ENCODE data around the gene RALA. TPM values are rescaled to one million over a fixed set of nuclear protein-coding genes. Genes with fewer than 3 reads are reported as not detected.

The RALA gene
- polyA plus RNA-seq, 1 donor (not counting 4 experiments of a cell fraction or from before 2014, with no cell fraction given) = 64.6 TPM

DNA sequence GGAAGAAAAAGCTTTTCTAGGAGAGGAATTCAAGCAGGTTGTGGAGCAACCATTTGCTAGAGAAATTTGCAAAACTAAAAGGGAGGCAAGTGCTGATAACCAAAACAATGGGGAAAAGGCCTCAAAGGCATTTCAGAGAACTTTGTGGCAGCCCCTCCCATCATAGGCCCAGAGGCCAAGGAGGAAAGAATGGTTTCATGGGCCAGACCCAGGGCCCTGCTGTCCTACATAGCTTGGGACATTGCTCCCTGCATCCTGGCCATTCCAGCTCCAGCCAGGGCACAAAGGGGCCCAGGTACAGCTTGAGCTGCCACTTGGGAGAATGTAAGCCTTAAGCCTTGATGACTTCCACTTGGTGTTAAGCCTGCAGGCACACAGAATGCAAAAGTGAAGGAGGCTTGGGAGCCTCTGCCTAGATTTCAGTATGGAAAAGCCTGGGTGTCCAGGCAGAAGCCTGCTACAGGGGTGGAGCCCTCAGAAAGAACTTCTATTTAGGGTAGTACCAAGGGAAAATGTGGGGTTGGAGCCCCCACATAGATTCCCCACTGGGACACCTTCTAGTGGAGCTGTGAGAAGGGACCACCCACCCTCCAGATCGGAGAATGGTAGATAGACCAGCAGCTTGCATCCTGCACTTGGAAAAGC, 91.2 kb downstream of the RALA start:
- Histone ChIP-seq H3K36me3 (ENCODE audit: control insufficient read depth in 2 of 2, extremely low read depth in 1 of 2, insufficient read depth in 2 of 2, low read length in 2 of 2) (no peaks in the 10 kb centered on the region), H3K27ac (ENCODE audit: control insufficient read depth, insufficient read depth, low read length) (no peak overlapping the region), H3K9me3 (ENCODE audit: control insufficient read depth, low read depth, low read length) (peaks cover 5% of the 10 kb centered on the region), H3K9me1 (ENCODE audit: control insufficient read depth, extremely low read depth, insufficient read depth, low read length) (no peaks in the 10 kb centered on the region), H3K4me3 (ENCODE audit: control insufficient read depth in 2 of 3, extremely low read depth in 1 of 3, insufficient read depth in 2 of 3, low read depth in 1 of 3, low read length in 3 of 3) (no peak overlapping the region), H3K79me2 (ENCODE audit: control insufficient read depth, insufficient read depth, low read length) (no peaks in the 10 kb centered on the region), H3K27me3 (ENCODE audit: control insufficient read depth, extremely low read depth, insufficient read depth, low read length) (no peaks in the 10 kb centered on the region), H3K9ac (ENCODE audit: control insufficient read depth, extremely low read depth, insufficient read depth, low read length) (no peak overlapping the region), H3K4me2 (ENCODE audit: control insufficient read depth, extremely low read depth, insufficient read depth, low read depth, low read length) (no peak overlapping the region), H4K20me1 (ENCODE audit: control insufficient read depth, extremely low read depth, insufficient read depth, low read length) (no peaks in the 10 kb centered on the region), H3K4me1 (ENCODE audit: control insufficient read depth, extremely low read depth, insufficient read depth, low read length) (no peaks in the 10 kb centered on the region), H2AFZ (ENCODE audit: control insufficient read depth, low read length) (no peak overlapping the region)
- dilution Hi-C loops (cut with MboI; ENCODE audit: extremely low pct_ligation_motif_present, low sequenced_read_pairs) = no loop called here
- DNase-seq (ENCODE audit: low read depth, low spot score) = no peak
- no peak for TF ChIP-seq EZH2 (IDR thresholded peaks at IDR 0.05; ENCODE audit: low read length)
- TF ChIP-seq, protein P1, sequence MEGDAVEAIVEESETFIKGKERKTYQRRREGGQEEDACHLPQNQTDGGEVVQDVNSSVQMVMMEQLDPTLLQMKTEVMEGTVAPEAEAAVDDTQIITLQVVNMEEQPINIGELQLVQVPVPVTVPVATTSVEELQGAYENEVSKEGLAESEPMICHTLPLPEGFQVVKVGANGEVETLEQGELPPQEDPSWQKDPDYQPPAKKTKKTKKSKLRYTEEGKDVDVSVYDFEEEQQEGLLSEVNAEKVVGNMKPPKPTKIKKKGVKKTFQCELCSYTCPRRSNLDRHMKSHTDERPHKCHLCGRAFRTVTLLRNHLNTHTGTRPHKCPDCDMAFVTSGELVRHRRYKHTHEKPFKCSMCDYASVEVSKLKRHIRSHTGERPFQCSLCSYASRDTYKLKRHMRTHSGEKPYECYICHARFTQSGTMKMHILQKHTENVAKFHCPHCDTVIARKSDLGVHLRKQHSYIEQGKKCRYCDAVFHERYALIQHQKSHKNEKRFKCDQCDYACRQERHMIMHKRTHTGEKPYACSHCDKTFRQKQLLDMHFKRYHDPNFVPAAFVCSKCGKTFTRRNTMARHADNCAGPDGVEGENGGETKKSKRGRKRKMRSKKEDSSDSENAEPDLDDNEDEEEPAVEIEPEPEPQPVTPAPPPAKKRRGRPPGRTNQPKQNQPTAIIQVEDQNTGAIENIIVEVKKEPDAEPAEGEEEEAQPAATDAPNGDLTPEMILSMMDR (optimal IDR thresholded peaks at IDR 0.05 in 1 of 3, IDR thresholded peaks at IDR 0.05 in 1 of 3, conservative IDR thresholded peaks at IDR 0.05 in 1 of 3; ENCODE audit: extremely low read depth in 1 of 3, insufficient read depth in 2 of 3, low read length in 3 of 3) = no peak
- no peak for FAIRE-seq

DNA sequence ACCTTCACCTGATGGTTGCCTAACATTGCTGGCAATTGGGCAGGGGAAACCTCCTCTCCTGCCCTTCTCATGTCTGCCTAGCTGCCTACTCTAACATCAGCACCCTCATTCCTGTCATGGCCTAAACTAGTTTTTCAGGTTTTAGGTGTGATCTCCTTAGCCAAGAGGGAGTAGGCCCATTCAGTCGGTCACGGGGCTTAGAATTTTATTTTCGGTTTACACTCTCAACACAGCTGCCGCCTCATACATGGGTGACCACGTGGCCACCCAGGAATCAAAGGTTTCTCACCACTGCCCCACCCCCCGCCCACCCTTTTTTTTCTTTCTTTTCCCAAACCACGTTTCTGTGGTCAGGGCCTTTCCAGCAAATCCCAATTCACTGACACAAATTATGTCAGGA, 97.2 kb downstream of the RALA start:
- H3K27ac ChIP-seq (ENCODE audit: control insufficient read depth, insufficient read depth, low read length) = peak overlapping the region; percentile 51
- H3K79me2 ChIP-seq (ENCODE audit: control insufficient read depth, insufficient read depth, low read length) = no peaks in the 10 kb centered on the region
- FAIRE-seq (peak; percentile 93), DNase-seq (ENCODE audit: low read depth, low spot score) (no peak)
- H3K4me2 ChIP-seq (ENCODE audit: control insufficient read depth, extremely low read depth, insufficient read depth, low read depth, low read length) = peak overlapping the region; percentile 50
- peaks cover 4% of the 10 kb centered on the region for H3K9me1 ChIP-seq (ENCODE audit: control insufficient read depth, extremely low read depth, insufficient read depth, low read length)
- H3K9ac ChIP-seq (ENCODE audit: control insufficient read depth, extremely low read depth, insufficient read depth, low read length) = peak overlapping the region; percentile 3
- peaks cover 12% of the 10 kb centered on the region for H3K4me1 ChIP-seq (ENCODE audit: control insufficient read depth, extremely low read depth, insufficient read depth, low read length)
- no peak for TF ChIP-seq EZH2 (IDR thresholded peaks at IDR 0.05; ENCODE audit: low read length)
- TF ChIP-seq, protein P1 (optimal IDR thresholded peaks at IDR 0.05 in 1 of 3, IDR thresholded peaks at IDR 0.05 in 1 of 3, conservative IDR thresholded peaks at IDR 0.05 in 1 of 3; ENCODE audit: extremely low read depth in 1 of 3, insufficient read depth in 2 of 3, low read length in 3 of 3) = no peak
- no peak overlapping the region for H3K4me3 ChIP-seq (ENCODE audit: control insufficient read depth in 2 of 3, extremely low read depth in 1 of 3, insufficient read depth in 2 of 3, low read depth in 1 of 3, low read length in 3 of 3)
- dilution Hi-C loops (cut with MboI; ENCODE audit: extremely low pct_ligation_motif_present, low sequenced_read_pairs) = no loop called here
- peak overlapping the region; percentile 72 for H2AFZ ChIP-seq (ENCODE audit: control insufficient read depth, low read length)
- H4K20me1 ChIP-seq (ENCODE audit: control insufficient read depth, extremely low read depth, insufficient read depth, low read length) = no peaks in the 10 kb centered on the region
- H3K36me3 ChIP-seq (ENCODE audit: control insufficient read depth in 2 of 2, extremely low read depth in 1 of 2, insufficient read depth in 2 of 2, low read length in 2 of 2) = no peaks in the 10 kb centered on the region
- H3K9me3 ChIP-seq (ENCODE audit: control insufficient read depth, low read depth, low read length) = no peaks in the 10 kb centered on the region
- no peaks in the 10 kb centered on the region for H3K27me3 ChIP-seq (ENCODE audit: control insufficient read depth, extremely low read depth, insufficient read depth, low read length)
